NCI-H1417 (cell line): Measurements from ENCODE around the gene TCEANC.
"Not testable (repeated sequence)": the region's sequence is repeated elsewhere in the genome, so short reads cannot be mapped to it uniquely, and the experiment has no call there.

Experiments used
- DNase-seq, 3 experiments: peaks; one replicate each; lab custom pipeline; 2025; lab: John Stamatoyannopoulos, UW

TCEANC gene

GRCh38 chrX:13658602-13659001 is 5.7 kb downstream of the TCEANC start:
- peak; percentile 35 to 79 (median 35) for DNase-seq

GRCh38 chrX:13659063-13659462 is 6.1 kb downstream of the TCEANC start:
- DNase-seq: no peak

- DNase-seq: no peak
These were observed 8.9 kb downstream of the TCEANC start for GRCh38 chrX:13661735-13662288.

GRCh38 chrX:13662355-13662791 is 9.4 kb downstream of the TCEANC start:
- no peak for DNase-seq

- DNase-seq: no peak
These were observed 11.1 kb downstream of the TCEANC start for GRCh38 chrX:13664020-13664419.

- DNase-seq: no peak
These were observed 13.9 kb downstream of the TCEANC start for GRCh38 chrX:13666836-13667235.

GRCh38 chrX:13667919-13668318 is 15.0 kb downstream of the TCEANC start:
- DNase-seq: peak in 1 of 3 experiments; percentile 54

GRCh38 chrX:13669246-13669737 is 16.4 kb downstream of the TCEANC start:
- peak in 1 of 3 experiments; percentile 31 for DNase-seq

- DNase-seq: not testable (repeated sequence)
These were observed 16.8 kb downstream of the TCEANC start for GRCh38 chrX:13669755-13670154.

GRCh38 chrX:13670197-13670596 is 17.3 kb downstream of the TCEANC start:
- no peak for DNase-seq

- no peak for DNase-seq
These were observed 20.1 kb downstream of the TCEANC start for GRCh38 chrX:13673016-13673415.

GRCh38 chrX:13676885-13677284 is 23.9 kb downstream of the TCEANC start:
- DNase-seq: no peak

- DNase-seq: not testable (repeated sequence)
These were observed 26.8 kb downstream of the TCEANC start for GRCh38 chrX:13679700-13680099.

- DNase-seq: no peak
These were observed 28.7 kb downstream of the TCEANC start for GRCh38 chrX:13681595-13681994.

- no peak for DNase-seq
These were observed 31.4 kb downstream of the TCEANC start for GRCh38 chrX:13684361-13684760.

GRCh38 chrX:13685126-13685763 is 32.3 kb downstream of the TCEANC start:
- no peak for DNase-seq

GRCh38 chrX:13687203-13687602 is 34.3 kb downstream of the TCEANC start:
- DNase-seq: no peak

- peak; percentile 9 to 81 (median 61) for DNase-seq
These were observed 35.5 kb downstream of the TCEANC start for GRCh38 chrX:13688384-13688957.

- DNase-seq: peak; percentile 77 to 95 (median 94)
These were observed 36.2 kb downstream of the TCEANC start, which contains the start of gene RAB9A for GRCh38 chrX:13688958-13689740. TSS of gene RAB9A (plus strand) at chrX:13689128. CDS start at chrX:13708747, 19,619 bp downstream.

GRCh38 chrX:13689741-13690211 is 36.8 kb downstream of the TCEANC start:
- no peak for DNase-seq

GRCh38 chrX:13690836-13691235 is 37.9 kb downstream of the TCEANC start:
- no peak for DNase-seq

GRCh38 chrX:13691841-13692371 is 39.0 kb downstream of the TCEANC start:
- no peak for DNase-seq
